Thyroid gland (tissue), 4 donors: ENCODE data around the gene IQSEC1.

Experiments used
- CTCF ChIP-seq, 6 experiments: fragments of 200-600 bp in 3 of 6; fragments of 450-650 bp in 3 of 6; sonication (generic) in 3 of 6; IDR thresholded peaks; one replicate each; pipeline ENCODE4 v1.5.1; 2016 to 2019; ENCODE audit warnings: antibody characterized with exemption in 6 of 6, mild to moderate bottlenecking in 2 of 6, inconsistent platforms in 1 of 6, moderate library complexity in 1 of 6
- POLR2A ChIP-seq, 2 donors: fragments of 450-650 bp; IDR thresholded peaks; one replicate each; pipeline ENCODE4 v1.6.1; 2017; ENCODE audit warnings: antibody characterized with exemption in 2 of 2, mild to moderate bottlenecking in 2 of 2, moderate library complexity in 1 of 2

GRCh38 chr3:13103416-13104058 is 30.3 kb upstream of the IQSEC1 start:
- TF ChIP-seq POLR2A (IDR thresholded peaks at IDR 0.05) (no peak), CTCF (IDR thresholded peaks at IDR 0.05) (no peak)
